ENCODE data around the gene SCMH1. TPM values are rescaled to one million over a fixed set of nuclear protein-coding genes. Genes with fewer than 3 reads are reported as not detected.

SCMH1 gene
- total RNA-seq, 1 donor from 2014 or later = 5.0 TPM

DNA sequence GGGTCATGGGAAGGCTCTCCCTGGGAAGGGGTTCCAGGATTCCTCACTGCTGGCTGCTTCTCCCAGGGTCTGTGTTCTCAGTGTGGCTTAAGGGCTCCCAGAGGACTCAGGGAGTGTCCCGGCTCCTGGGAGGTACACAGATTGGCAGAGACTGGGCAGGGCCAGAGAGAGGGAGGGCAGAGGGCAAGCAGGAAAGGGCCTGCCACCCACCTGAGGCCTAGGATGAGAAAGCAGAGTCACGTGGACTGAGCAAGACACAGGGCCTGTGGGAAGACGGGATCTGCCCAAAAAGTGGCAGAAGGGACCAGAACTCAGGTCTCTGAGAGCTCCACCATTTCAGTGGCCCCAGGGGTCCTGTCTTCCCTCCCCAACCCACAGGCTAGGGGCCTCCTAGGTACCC lies 221.5 kb downstream of the SCMH1 start:
- H3K36me3 ChIP-seq (ENCODE audit: control insufficient read depth, insufficient read depth, low read length) = peaks cover 8% of the 10 kb centered on the region
- no peak for DNase-seq (ENCODE audit: low read depth)
- H3K4me3 ChIP-seq (ENCODE audit: low read depth, low read length) = no peak overlapping the region
- H3K27me3 ChIP-seq (ENCODE audit: control insufficient read depth, insufficient read depth, low read length) = no peaks in the 10 kb centered on the region
- FAIRE-seq = no peak
- TF ChIP-seq, protein P1, sequence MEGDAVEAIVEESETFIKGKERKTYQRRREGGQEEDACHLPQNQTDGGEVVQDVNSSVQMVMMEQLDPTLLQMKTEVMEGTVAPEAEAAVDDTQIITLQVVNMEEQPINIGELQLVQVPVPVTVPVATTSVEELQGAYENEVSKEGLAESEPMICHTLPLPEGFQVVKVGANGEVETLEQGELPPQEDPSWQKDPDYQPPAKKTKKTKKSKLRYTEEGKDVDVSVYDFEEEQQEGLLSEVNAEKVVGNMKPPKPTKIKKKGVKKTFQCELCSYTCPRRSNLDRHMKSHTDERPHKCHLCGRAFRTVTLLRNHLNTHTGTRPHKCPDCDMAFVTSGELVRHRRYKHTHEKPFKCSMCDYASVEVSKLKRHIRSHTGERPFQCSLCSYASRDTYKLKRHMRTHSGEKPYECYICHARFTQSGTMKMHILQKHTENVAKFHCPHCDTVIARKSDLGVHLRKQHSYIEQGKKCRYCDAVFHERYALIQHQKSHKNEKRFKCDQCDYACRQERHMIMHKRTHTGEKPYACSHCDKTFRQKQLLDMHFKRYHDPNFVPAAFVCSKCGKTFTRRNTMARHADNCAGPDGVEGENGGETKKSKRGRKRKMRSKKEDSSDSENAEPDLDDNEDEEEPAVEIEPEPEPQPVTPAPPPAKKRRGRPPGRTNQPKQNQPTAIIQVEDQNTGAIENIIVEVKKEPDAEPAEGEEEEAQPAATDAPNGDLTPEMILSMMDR (IDR thresholded peaks at IDR 0.05; ENCODE audit: insufficient read depth, low read length, severe bottlenecking) = no peak

DNA sequence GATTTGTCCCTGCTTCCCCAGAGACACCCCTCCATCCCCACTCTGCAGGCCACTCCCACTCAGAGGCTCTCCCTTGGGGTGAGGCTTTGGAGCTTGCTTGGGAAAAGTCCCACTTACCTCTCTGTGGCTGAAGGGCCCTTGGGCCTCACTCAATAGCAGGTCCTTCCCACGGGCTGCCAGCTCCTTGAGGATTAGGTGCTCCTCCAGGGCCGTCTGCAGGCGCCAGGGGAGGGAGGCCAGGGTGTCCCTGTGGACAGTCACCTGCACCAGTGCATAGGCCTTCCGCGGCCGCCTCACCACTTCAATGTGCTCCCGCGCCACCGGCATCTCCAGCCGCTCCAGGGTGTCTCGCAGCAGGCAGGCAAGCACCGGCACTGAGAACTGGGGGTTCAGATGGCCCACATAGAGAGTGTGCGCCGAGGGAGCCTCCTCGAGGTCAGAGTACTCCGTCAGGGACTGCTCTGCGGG lies 222.0 kb downstream of the SCMH1 start:
- Histone ChIP-seq H3K27me3 (ENCODE audit: control insufficient read depth, insufficient read depth, low read length) (no peaks in the 10 kb centered on the region), H3K36me3 (ENCODE audit: control insufficient read depth, insufficient read depth, low read length) (peaks cover 8% of the 10 kb centered on the region), H3K4me3 (ENCODE audit: low read depth, low read length) (no peak overlapping the region)
- FAIRE-seq (no peak), DNase-seq (ENCODE audit: low read depth) (no peak)
- TF ChIP-seq, protein P1 (IDR thresholded peaks at IDR 0.05; ENCODE audit: insufficient read depth, low read length, severe bottlenecking) = no peak

DNA sequence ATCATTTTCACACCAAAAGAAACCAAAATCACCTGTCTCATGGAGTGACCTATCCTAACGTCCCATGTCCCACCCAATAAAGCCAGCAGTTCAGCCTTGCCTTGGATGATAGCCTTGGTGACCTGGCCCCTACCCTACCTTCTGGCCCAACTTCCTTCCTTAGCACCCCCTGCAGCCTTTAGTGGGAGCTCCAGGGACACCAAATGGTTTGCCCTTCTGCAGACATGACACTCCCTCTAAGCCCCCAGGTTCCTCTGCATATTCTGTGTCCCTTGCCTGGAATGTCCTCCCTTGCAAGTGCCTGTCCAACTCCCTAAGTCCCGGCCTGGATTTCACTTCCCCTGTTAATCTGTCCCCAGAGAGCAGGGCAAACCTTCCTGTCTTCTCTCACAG lies 222.8 kb downstream of the SCMH1 start:
- Histone ChIP-seq H3K36me3 (ENCODE audit: control insufficient read depth, insufficient read depth, low read length) (peaks cover 8% of the 10 kb centered on the region), H3K4me3 (ENCODE audit: low read depth, low read length) (no peak overlapping the region), H3K27me3 (ENCODE audit: control insufficient read depth, insufficient read depth, low read length) (no peaks in the 10 kb centered on the region)
- FAIRE-seq = no peak
- TF ChIP-seq, protein P1 (IDR thresholded peaks at IDR 0.05; ENCODE audit: insufficient read depth, low read length, severe bottlenecking) = no peak
- DNase-seq (ENCODE audit: low read depth) = no peak

DNA sequence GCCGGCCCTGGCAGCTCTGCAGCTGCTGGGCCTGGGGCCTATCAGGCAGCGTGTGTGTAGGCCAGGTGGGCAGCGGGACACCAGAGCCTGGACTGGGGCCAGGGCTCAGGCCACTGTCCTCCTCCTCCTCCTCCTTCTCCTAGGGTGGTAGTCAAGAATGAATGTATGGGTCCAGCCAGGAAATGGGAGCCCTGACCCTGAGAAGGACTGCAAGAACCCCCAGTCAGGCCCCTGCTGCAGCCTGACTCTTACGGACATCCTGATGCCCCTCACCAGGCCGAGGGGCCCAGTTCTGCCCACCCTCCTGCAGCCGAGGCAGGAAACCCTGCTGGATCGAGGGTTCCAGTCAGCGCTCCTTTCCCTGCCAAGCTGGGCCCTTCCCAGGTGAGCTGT lies 224.1 kb downstream of the SCMH1 start:
- DNase-seq (ENCODE audit: low read depth) (no peak), FAIRE-seq (no peak)
- no peak overlapping the region for H3K4me3 ChIP-seq (ENCODE audit: low read depth, low read length)
- no peaks in the 10 kb centered on the region for H3K27me3 ChIP-seq (ENCODE audit: control insufficient read depth, insufficient read depth, low read length)
- peaks cover 8% of the 10 kb centered on the region for H3K36me3 ChIP-seq (ENCODE audit: control insufficient read depth, insufficient read depth, low read length)
- TF ChIP-seq, protein P1 (IDR thresholded peaks at IDR 0.05; ENCODE audit: insufficient read depth, low read length, severe bottlenecking) = no peak

DNA sequence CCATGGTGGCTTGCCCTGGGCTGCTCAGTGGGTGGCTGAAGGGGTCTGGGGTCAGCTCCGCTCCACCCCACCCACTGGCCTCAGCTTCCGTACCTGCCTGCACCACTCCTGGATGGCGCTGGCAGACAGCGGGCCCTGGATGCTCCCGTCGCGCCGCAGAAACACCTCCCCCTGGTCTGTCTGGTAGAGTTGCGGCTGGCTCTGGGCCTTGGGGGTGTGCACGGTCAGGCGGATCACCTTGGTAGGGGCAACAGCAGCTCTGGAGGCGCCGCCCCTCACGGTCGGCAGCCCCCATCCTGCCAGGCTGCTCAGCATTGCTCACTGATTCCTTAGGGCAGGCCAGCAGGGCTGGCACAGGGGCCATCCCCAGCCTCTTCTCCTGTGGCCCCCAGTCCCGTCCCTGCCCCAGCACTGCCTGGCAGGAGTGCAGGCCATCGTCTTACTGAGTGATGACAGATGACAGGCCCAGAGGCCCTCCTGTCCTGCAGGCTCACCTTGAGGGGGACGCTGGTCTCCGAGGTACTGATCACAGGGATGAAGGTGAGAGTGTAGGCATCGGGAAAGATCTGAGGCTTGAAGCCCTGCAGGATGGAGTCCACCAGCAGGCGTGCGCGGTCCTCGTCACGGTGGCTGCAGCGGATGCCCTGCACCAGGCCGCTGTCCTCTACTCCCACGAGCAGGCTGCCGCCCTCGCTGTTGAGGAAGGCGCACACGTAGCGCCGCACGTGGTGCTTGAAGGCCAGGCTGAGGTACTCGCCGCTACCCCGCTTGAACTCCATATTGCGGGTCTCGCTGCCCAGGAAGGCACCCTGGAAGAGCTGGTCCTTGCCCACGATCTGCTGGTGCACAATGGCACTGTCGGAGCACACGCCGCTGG lies 224.7 kb downstream of the SCMH1 start:
- Histone ChIP-seq H3K36me3 (ENCODE audit: control insufficient read depth, insufficient read depth, low read length) (peaks cover 9% of the 10 kb centered on the region), H3K4me3 (ENCODE audit: low read depth, low read length) (no peak overlapping the region), H3K27me3 (ENCODE audit: control insufficient read depth, insufficient read depth, low read length) (no peaks in the 10 kb centered on the region)
- no peak for FAIRE-seq
- TF ChIP-seq, protein P1 (IDR thresholded peaks at IDR 0.05; ENCODE audit: insufficient read depth, low read length, severe bottlenecking) = no peak
- no peak for DNase-seq (ENCODE audit: low read depth)
